GM19328 (cell line): Measurements from ENCODE around the gene MGST3.
"Not testable (repeated sequence)": the region's sequence is repeated elsewhere in the genome, so short reads cannot be mapped to it uniquely, and the experiment has no call there.

ENCODE experiments used
- ATAC-seq: cut with Tn5 transposase; IDR thresholded peaks from one replicate; pipeline ENCODE4 v1.9.1; 2021; ENCODE audit warnings: mild to moderate bottlenecking, moderate library complexity; ENCODE audit not compliant: unreplicated experiment

Gene MGST3

GRCh38 chr1:165628147-165628822, 2.7 kb upstream of the MGST3 start:
- no peak for ATAC-seq

- no peak for ATAC-seq
These were observed 1.9 kb upstream of the MGST3 start for GRCh38 chr1:165629151-165629550.

DNA sequence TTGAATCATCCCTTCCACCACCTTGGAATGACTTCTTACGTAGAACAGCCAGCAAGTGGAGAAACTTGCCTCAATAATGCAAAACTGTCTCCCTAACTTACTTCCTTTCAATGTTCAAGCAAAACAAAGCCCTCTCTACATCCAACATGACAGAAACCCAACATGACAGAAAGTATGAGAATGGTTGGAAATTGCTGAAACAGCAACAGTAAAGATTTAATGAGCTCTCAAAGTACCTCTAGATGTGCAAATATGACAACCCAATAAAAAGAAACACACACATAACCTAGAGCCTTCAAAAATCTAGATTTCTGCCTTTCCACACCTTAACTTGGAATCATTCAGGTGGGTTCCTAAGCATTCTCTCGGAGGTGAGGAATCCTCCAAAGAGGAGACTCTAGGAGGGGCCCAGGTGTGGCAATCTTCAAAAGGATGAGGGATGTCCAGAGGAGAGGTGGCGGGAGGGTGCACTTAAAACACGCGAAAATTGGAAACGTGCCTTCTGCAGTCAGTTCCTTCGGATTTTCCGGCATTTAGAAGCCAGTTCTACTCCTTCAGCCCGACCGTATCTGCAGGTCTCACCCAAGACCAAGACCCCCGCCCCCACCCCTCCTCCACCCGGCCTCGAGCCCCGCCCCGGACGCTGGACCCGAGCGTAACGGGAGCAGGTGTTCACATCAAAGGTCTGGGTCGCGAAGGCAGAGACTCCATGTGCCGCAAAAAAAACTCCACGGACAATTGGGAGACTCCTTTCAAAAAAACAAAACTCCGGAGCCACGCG, 996 bp upstream of the MGST3 start:
- ATAC-seq: no peak

GRCh38 chr1:165631342-165632151, 513 bp downstream of the MGST3 start:
- ATAC-seq: no peak

DNA sequence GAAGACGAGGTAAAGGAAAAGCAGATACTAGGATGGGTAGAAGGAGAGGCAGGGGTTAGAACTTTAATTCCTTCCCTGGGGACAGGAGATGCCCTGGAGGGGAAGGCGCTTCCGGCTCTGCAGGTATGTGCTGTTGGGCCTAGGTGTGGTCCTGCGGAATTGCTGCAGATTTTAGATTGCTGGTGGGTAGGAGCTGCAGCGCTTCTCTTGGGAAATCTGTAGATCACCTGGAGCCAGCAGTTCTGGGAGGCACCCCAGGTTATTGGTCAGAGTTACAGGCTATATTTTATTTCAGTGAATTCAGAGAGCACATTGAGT, 1.1 kb downstream of the MGST3 start:
- no peak for ATAC-seq

GRCh38 chr1:165632491-165632890, 1.5 kb downstream of the MGST3 start:
- ATAC-seq: no peak

DNA sequence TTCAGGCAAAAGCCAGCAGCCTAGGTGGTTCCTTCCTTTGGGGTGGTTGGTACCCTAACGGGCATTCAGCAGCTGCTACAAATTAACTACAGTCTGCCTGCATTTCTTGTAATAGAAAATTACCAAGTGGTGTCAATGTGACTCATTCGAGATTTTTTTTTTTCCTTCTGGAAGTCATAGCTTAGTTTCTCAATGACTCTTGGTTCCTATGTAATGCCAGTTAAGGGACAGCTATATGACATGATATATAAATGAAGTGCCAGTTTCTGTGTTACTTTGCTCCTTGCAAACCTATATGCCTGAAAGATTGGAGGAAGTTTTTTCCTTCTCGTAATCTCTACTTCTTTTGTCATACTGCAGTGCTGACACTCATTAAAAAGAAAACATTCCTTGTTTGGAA, 2.6 kb downstream of the MGST3 start:
- ATAC-seq: no peak

GRCh38 chr1:165634154-165634921, 3.3 kb downstream of the MGST3 start:
- ATAC-seq: no peak

- ATAC-seq: no peak
These were observed 4.3 kb downstream of the MGST3 start for GRCh38 chr1:165635329-165635728.

GRCh38 chr1:165635823-165636222, 4.8 kb downstream of the MGST3 start:
- no peak for ATAC-seq

GRCh38 chr1:165637427-165637826, 6.4 kb downstream of the MGST3 start:
- no peak for ATAC-seq

- ATAC-seq: not testable (repeated sequence)
These were observed 7.2 kb downstream of the MGST3 start for GRCh38 chr1:165638211-165638610.

DNA sequence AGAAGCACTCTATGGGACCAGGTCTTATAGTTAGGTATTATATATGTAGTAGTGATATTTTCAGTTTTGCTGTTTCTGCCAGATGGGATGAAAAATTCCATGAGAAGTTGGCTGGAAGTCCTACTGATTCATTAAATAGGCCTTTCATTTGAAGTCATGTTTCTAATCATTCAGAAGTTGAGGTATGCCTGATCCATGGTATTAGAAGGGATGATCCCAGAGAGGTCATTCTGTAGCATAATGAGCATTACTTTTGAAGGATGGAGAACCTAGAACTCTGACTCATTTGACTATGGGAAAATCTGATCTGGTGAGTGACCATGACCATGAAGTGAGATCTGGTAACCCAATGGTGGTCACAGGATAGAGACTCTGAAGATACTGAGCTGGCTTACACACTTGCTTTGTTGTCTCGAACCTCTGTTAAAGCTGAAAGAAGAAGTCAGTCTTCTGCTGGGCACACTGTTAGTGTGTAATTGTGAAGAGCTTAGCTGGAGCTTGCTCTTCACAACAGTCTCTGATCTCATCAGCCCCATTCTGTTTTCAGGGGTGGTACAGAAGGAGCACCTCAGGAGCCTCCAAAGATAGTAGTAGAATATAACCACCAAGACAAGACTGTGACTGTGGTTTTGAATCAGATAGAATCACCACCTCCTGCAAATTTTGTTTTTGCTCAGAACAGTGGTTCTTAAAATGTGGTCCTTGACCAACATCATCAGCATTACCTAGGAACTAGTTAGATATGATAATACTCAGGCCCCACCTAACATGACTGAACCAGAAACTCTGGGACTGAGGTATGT, 9.0 kb downstream of the MGST3 start:
- ATAC-seq: no peak

DNA sequence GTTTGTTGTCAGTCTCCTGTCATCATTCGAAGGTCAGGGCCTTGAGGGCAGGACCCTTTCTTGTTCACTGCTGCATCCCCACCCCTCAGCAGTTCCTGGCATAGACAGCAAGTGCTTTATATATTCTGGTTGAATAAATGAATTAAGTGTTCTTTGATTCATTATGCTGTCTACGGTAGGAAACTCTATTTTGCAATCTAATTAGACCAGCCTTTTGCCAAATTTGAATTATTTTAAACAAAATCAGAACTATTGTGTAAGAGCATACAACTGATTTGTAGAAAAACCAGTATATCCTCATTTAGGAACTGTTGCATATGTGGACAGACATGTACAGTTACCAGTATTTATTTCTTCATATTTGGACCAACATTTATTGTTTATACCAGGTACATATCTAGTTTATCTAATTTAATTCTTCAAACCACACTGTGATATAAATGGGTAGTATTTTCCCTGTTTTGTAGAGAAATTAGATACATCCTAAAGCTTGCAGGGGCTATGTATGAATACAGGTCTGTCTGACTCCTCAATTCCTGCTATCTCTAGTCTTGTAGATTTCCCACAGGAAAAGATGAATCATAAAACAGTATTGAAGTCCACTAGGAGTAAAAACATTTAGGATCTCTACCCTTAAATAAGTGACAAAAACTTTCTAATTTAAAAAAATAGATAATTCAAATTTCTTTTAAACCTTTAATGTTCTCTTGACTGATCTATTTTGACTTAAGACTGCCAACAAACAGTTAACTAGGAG, 10.4 kb downstream of the MGST3 start:
- ATAC-seq: no peak

GRCh38 chr1:165644064-165644735, 13.2 kb downstream of the MGST3 start:
- no peak for ATAC-seq

GRCh38 chr1:165645654-165646366, 14.8 kb downstream of the MGST3 start:
- no peak for ATAC-seq

DNA sequence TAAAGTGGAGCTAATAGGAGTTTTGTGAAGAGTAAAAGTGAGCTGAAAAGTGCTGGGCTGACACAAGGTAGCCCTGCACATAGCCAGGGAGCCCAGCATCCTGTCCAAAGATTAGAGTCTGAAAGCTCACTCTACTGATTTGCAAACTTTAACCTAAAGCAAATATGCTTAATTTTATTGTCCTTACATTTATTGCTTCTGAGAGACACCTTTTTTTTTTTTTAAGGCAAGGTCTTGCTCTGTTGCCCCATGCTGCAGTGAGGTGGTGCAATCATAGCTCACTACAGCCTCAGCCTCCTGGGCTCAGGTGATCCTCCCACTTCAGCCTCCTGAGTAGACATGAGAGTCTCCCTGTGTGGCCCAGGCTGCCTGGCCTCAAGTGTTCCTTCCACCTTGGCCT, 16.5 kb downstream of the MGST3 start:
- ATAC-seq: no peak

GRCh38 chr1:165647970-165648369, 16.9 kb downstream of the MGST3 start:
- ATAC-seq: no peak
